GM18505 (cell line): Measurements from ENCODE around the gene H6PD.

Source experiments
- ATAC-seq: cut with Tn5 transposase; IDR thresholded peaks from one replicate; pipeline ENCODE4 v1.9.1; 2021; ENCODE audit not compliant: unreplicated experiment
- POLR2A ChIP-seq: IDR thresholded peaks from 4 replicates; pipeline ENCODE4 v1.6.1; 2011; ENCODE audit warnings: borderline replicate concordance; ENCODE audit not compliant: insufficient read depth, insufficient read length; ENCODE audit errors: extremely low read depth

Gene H6PD

GRCh38 chr1:9198538-9199361 is 35.8 kb upstream of the H6PD start:
- no peak for TF ChIP-seq POLR2A

GRCh38 chr1:9200441-9200840 is 34.1 kb upstream of the H6PD start:
- no peak for TF ChIP-seq POLR2A
- no peak for ATAC-seq

More at GRCh38 chr1:9198538-9199361, 35.8 kb upstream of the H6PD start:
- no peak for ATAC-seq

DNA sequence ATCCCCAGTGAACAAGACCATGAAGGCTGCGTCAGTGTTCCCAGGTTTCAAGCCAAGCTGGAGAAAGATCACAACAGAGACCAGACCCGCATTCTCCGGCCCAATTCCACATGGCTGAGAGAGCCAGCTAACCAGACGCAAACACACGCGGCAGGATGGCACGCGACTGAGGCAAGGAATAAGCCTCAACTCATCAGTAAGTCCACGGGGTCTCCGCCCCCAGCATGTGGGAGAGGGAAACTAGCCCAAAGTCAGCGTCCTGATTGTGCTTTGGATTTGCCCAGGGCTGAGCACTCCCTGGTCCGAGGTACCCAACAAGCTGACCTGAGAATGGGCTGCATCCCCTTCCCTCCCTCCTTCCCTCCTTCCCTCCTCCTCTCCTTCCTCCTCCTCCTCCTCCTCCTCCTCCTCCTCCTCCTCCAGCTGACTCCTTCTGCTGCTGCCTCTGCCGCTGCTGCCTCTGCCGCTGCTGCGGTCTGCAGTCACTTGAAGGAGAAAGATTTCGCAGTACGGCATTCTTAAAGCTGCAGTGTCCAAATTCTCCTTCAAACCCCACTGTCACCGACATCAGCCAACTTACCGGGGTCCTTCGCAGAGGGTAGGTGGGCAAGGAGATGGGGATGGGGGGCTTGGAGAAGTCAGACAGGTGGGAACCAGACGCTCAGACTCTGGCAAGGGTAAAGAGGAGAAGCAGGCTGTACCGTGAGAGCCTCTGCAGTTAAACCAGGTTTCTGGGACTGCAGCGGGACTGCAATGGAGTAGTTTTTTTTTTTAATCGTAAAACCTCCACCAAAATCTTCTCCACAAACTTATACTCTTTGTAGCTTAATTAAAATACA is 33.0 kb upstream of the H6PD start:
- ATAC-seq, result no peak
- no peak for TF ChIP-seq POLR2A

DNA sequence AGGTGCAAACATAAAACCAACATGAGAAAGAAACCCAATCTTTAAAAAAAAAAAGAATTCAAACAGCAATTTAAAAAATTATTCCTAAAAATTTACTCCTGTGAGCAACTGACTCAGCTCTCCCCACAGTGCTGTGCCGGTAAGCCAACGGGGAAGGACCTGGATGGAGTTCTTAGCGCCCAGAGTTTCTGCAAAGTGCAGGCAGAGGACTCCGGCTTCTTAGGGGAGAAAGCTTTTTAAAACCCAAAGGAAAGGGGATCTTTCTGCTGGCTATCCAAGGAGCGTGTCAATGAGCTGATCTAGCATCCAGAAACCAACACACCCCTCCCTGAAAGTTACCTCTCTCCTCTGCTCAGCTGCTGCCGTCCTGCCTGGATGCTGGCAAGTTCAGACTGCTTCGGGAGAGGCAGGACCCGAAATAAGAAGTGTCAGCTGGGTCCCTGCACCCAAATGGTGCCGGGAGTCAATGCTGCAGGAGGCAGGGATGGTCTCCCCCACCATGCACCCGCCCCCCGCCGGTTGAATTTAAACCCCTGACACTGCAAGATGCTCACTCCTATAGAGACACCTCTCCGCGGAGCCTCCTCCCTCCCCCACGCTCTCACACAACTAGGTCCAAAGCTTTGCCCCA is 32.2 kb upstream of the H6PD start:
- no peak for ATAC-seq
- no peak for TF ChIP-seq POLR2A

- TF ChIP-seq POLR2A, result no peak
- no peak for ATAC-seq
Measured at GRCh38 chr1:9203511-9203982, 31.0 kb upstream of the H6PD start.

- no peak for TF ChIP-seq POLR2A
- no peak for ATAC-seq
Measured at GRCh38 chr1:9204156-9204720, 30.3 kb upstream of the H6PD start.

GRCh38 chr1:9207086-9207485 is 27.5 kb upstream of the H6PD start:
- no peak for ATAC-seq
- TF ChIP-seq POLR2A, result no peak

GRCh38 chr1:9207715-9208114 is 26.9 kb upstream of the H6PD start:
- no peak for ATAC-seq
- TF ChIP-seq POLR2A, result no peak

DNA sequence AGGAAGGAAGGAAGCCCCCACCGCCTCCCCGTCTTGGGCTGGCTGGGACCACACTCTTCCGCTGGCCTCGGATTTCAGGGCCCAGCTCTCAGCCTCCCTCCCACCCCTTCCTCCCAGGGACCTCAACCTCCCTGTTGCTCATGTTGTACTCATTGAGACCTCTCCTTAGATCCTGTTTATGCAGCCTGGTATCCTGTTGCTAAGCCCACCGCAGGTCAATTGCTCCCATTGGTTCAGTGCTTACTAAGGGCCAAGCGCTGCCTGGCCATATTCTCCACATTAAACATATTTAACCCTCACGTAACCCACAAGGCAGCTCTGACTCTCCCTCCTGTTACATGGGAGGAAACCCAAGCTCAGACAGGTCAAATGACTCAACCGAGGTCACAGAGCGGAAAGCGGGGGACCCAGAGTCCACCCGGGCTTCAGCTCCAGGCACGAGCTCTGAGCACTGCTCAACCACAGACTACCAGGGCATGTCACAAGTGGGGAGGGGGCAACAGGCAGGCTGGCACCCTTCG is 23.2 kb upstream of the H6PD start:
- no peak for ATAC-seq
- no peak for TF ChIP-seq POLR2A

GRCh38 chr1:9212735-9213134 is 21.8 kb upstream of the H6PD start:
- no peak for ATAC-seq
- no peak for TF ChIP-seq POLR2A

GRCh38 chr1:9213956-9214355 is 20.6 kb upstream of the H6PD start:
- TF ChIP-seq POLR2A, result no peak
- ATAC-seq, result no peak

GRCh38 chr1:9218917-9219316 is 15.7 kb upstream of the H6PD start:
- ATAC-seq, result no peak
- TF ChIP-seq POLR2A, result no peak

- no peak for ATAC-seq
- no peak for TF ChIP-seq POLR2A
Measured at GRCh38 chr1:9222846-9223625, 11.5 kb upstream of the H6PD start.
